ENCODE measurements around the gene RTP2. TPM values are rescaled to one million over a fixed set of nuclear protein-coding genes. Genes with fewer than 3 reads are reported as not detected.

Gene RTP2
- total RNA-seq, 1 donor from 2014 or later = not detected

DNA sequence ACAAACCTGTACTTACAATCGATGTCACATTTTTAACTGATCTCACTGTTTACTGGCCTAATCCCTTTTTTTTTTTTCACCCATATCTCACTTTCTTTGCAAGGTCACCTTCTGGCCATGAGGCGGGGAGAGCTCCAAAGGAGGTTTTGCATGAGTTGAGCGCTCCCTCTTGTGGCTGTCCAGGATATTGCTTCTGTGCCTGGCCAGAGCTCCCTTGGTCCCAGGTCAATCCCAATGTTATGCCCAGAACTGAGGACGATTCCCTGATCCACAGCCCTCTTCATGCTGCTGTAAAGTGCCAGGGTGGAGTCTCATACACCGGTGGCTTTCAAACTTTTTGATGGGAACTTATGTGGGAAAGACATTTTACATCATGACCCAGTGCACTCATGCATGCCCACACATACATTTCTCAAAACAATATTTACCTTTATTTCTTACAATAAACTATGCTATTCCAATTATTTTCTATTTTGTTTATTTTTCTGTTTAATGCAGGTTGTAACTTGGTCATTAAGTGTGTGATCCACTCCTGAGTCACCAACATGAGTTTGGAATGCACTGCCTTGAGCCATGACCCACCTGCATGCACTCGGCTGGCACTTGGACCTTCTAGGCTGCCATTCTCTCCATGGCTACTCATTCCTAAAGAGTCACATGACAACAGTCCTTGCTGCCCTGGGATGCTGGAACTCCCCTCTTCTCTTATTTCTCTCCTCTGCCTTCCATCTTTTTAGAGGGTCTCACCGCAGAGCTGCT is 22.5 kb downstream of the RTP2 start:
- FAIRE-seq (no peak), DNase-seq (ENCODE audit: low spot score in 2 of 2) (peak; percentile 52 to 72)

DNA sequence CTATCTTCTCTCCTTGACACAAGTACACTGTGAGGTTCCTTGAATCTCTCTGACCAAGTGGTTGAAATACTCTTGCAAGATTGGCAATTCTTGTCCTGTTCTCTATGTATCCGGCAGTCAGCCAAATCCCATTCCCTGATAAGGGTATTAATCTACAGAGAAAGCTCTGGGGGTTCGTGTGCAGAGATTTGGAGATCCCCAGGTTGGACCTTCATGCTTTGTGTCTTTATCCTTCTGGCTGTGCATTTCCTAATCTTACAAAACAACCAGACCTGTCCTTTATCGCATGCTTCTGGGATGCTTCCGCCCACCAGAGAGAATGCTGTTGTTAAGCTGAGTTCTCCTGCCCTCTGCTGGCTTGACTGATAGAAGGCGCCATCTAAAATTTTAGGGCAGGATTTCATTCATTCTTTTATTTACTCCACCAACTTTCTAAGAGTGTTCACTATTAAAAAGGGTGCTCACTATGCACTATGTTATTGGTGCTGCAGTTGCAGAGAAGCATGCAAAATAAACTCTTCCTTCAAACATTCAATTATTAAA is 23.6 kb downstream of the RTP2 start:
- FAIRE-seq = no peak
- DNase-seq (ENCODE audit: low spot score in 2 of 2) = peak in 1 of 2 donors; percentile 37

DNA sequence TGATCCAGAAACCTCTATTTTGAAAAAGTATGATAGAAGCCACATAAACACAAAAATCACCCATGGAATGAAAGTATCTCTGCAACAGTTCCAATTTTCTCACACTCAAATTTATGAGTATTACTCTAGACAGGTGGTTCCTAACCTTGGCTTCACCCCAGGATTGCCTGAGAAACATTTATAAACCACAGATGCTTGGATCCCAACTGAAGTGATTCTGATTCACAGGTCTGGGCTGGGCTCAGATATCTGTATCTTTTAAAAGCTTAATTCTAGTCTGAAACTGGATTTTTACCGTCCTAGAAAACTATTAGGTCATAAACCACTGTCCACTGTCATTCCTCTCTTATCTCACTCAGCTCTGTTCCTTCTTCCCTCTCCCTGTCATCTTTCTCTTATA is 24.8 kb downstream of the RTP2 start:
- DNase-seq (ENCODE audit: low spot score in 2 of 2) (no peak), FAIRE-seq (no peak)

DNA sequence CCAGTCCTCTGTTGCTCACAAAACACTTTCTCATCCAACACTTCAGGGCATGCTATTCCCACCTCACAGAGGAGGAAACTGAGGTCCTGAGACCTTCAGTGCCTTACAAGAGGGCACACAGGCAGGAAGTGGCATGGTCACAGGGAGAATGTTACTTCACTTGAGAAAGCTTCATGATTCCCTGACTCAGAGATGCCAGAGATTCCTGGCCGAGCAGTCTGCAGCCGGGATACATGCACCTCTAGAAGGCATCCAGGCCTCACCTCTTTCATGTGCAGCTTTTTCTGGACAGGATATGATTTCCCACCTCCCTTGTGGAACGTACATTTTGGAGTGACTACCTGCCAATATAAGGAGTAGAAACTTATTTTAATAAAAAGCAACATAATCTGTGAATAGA is 29.3 kb downstream of the RTP2 start:
- FAIRE-seq = no peak

DNA sequence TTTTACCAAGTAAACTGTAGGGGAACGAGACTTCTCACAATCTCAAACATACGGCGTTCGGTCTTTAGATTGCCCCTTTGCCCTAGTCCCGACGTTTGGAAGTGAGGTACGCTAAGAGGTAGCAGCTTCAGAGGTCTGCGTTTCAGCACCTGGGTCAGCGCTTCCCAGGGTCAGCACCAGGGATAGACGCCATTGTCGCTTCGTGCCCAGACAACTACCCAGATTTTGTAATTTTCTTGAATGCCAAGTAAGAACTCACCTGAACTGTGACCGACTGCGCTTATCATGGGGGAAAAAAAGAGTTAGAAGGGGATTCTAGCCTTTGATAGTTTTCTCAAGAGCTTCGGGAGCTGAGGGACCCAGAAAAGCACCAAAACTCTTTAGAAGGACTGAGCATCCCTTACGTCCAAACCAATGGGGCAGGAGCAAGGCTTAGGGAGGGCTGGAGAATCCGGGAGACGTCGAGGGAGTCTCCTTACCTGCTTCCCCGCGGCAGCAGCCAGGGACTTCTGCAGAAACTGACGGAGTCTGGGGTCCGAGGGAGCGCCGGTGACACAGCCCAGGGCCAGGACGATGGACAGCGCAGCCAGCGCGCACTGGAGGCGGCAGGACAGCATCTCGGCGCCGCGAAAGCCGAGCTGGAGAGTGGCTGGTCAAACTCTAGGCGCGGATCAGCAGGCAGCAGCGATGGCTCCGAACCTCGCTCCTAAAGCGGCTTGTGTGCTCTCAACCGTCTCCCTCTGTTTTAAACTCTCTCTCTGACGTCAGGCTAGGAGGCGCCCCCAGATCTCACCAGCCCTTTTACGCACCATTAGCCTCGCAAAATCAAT is 32.5 kb downstream of the RTP2 start, which contains the start of gene SST:
SST (minus strand) TSS at position 720 of the 830 bp plus-strand sequence; CDS start at position 617, 103 bp downstream.
- no peak for FAIRE-seq
- DNase-seq (ENCODE audit: low spot score in 2 of 2) = no peak

More for the DNA sequence above, 29.3 kb downstream of the RTP2 start:
- no peak for DNase-seq (ENCODE audit: low spot score in 2 of 2)

DNA sequence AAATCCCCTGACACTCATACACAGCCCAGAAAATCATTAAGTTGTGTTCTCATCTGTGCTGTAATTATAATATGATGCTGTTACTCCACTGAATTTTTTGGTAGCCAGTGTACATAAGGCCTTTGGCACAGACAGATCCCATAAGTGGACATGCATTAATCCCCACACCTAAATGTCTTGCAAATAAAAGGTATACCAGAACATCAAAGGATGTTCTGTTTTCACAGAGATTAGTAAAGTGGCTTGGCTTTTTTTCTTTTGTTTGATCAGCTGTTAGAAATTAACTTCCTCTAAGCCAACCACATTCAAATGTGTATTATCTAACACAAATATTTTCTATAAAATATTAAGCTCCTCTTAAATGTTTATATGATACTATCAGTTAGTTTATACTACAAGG is 34.8 kb downstream of the RTP2 start:
- FAIRE-seq (no peak), DNase-seq (ENCODE audit: low spot score in 2 of 2) (no peak)

GRCh38 chr3:187665764-187666402 is 36.5 kb downstream of the RTP2 start:
- DNase-seq (ENCODE audit: low spot score in 2 of 2) (no peak), FAIRE-seq (no peak)

DNA sequence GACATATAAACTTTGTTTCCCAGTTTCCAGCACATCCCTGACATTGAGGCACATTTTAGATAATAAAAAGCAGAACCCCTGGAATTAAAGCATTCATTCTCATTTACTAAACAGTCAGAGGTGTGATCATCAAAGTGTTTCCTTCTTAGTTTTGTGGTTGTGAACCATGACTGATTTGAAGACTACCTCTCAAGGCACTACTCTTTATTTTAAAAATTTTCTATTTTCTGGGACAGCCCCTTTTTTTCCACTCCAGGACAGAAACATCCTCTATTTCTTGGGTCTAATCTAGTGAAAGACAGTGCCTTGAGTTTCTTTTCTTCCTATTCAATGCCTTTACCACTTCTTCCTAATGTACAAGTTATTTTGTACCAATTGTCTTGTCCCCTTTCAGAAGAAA is 37.3 kb downstream of the RTP2 start:
- no peak for DNase-seq (ENCODE audit: low spot score in 2 of 2)
- no peak for FAIRE-seq

GRCh38 chr3:187662848-187663409 is 39.4 kb downstream of the RTP2 start:
- no peak for FAIRE-seq
- DNase-seq (ENCODE audit: low spot score in 2 of 2) = no peak

GRCh38 chr3:187661267-187661666 is 41.1 kb downstream of the RTP2 start:
- FAIRE-seq (no peak), DNase-seq (ENCODE audit: low spot score in 2 of 2) (no peak)

DNA sequence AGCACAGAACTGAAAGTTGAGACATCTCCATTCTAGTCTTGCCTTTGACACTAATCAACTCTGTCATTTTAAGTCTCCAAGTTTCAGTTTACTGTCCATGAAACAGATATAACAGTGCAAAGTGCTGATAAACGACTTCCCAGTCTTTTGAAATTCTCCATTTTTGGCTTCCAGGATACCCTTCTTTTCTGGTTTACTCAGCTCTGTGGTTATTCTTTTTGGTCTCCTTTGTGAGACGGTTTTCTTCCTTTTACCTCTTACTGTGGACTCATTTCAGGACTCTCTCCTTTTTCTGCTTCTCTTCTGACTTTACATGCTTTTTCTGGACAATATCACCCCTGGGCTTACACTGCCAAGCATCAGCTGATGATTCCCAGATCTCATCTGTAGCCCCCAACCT is 51.1 kb downstream of the RTP2 start:
- no peak for DNase-seq (ENCODE audit: low spot score in 2 of 2)
- FAIRE-seq = no peak

Other genes starting within 250 kb of the RTP2 start
- 28.5 TPM for gene SST, start 32.2 kb downstream of the RTP2 start, total RNA-seq
- gene BCL6, start 42.9 kb upstream of the RTP2 start, total RNA-seq = 16.7 TPM

Measured in frontal cortex (tissue), 4 donors.